ENCODE data around the gene ANAPC2.

- TF ChIP-seq, protein P1, sequence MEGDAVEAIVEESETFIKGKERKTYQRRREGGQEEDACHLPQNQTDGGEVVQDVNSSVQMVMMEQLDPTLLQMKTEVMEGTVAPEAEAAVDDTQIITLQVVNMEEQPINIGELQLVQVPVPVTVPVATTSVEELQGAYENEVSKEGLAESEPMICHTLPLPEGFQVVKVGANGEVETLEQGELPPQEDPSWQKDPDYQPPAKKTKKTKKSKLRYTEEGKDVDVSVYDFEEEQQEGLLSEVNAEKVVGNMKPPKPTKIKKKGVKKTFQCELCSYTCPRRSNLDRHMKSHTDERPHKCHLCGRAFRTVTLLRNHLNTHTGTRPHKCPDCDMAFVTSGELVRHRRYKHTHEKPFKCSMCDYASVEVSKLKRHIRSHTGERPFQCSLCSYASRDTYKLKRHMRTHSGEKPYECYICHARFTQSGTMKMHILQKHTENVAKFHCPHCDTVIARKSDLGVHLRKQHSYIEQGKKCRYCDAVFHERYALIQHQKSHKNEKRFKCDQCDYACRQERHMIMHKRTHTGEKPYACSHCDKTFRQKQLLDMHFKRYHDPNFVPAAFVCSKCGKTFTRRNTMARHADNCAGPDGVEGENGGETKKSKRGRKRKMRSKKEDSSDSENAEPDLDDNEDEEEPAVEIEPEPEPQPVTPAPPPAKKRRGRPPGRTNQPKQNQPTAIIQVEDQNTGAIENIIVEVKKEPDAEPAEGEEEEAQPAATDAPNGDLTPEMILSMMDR (IDR thresholded peaks at IDR 0.05; ENCODE audit: low read depth, low read length) = no peak
- TF ChIP-seq POLR2A (IDR thresholded peaks at IDR 0.05; ENCODE audit: extremely low read depth, insufficient read length) = no peak
These were observed 27.4 kb downstream of the ANAPC2 start for GRCh38 chr9:137160716-137161557.
